Measurements from ENCODE around the gene VDAC1. TPM values are rescaled to one million over a fixed set of nuclear protein-coding genes. Genes with fewer than 3 reads are reported as not detected.
"Not testable (repeated sequence)": the region's sequence is repeated elsewhere in the genome, so short reads cannot be mapped to it uniquely, and the experiment has no call there.

Gene VDAC1
- total and polyA plus RNA-seq, 12 donors = 229 to 609 (median 529) TPM

- peaks cover 0 to 54% (median 0%) of the 10 kb centered on the region in 9 donors for H3K36me3 ChIP-seq
- WGBS, 2 donors = 81 to 82% methylated on average over 11 of the region's 11 CpGs
These were observed 45.1 kb downstream of the VDAC1 start for GRCh38 chr5:133959643-133960042.

DNA sequence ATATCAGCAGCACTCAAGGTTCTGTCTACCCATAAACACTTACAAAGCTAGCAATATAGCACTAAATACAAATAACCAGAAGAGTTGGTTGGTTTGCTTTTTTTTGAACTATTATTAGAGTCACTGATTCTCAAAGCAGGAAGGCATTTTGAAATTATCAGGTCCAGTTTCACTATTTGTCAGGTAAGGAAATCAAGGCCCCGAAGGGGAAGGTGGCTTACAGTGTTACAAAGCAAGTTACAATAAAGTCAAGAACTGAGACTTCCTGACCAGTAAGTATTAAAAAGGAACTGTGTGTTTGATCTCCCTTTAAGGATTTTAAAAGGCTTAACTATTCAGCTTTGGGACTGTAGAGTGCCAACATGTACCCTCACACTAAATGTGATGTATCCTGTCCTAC is 47.2 kb downstream of the VDAC1 start:
- DNase-seq = no peak
- 77 to 85% methylated on average over 1 of the region's 1 CpG for WGBS, 2 donors
- intact Hi-C loops (cut with DNase I) = no loop called here
- H3K27me3 ChIP-seq = no peaks in the 10 kb centered on the region
- no peak overlapping the region for H3K4me3 ChIP-seq
- TF ChIP-seq CTCF (IDR thresholded peaks at IDR 0.05) = no peak
- no peak for ATAC-seq
- H3K36me3 ChIP-seq = peaks cover 0 to 59% (median 0%) of the 10 kb centered on the region in 9 donors
- H3K27ac ChIP-seq = peak overlapping the region in 1 of 10 donors; percentile 64
- H3K9me3 ChIP-seq = no peaks in the 10 kb centered on the region
- H3K4me1 ChIP-seq = peaks cover 6 to 36% (median 30%) of the 10 kb centered on the region in 9 donors

More at GRCh38 chr5:133959643-133960042, 45.1 kb downstream of the VDAC1 start:
- Histone ChIP-seq H3K9me3 (peaks cover 0 to 9% (median 0%) of the 10 kb centered on the region in 11 donors), H3K27me3 (no peaks in the 10 kb centered on the region), H3K4me1 (peaks cover 0 to 33% (median 21%) of the 10 kb centered on the region in 9 donors), H3K4me3 (no peak overlapping the region), H3K27ac (no peak overlapping the region)
- ATAC-seq = no peak
- TF ChIP-seq CTCF (IDR thresholded peaks at IDR 0.05) = no peak
- DNase-seq = no peak
- intact Hi-C loops (cut with DNase I) = no loop called here

DNA sequence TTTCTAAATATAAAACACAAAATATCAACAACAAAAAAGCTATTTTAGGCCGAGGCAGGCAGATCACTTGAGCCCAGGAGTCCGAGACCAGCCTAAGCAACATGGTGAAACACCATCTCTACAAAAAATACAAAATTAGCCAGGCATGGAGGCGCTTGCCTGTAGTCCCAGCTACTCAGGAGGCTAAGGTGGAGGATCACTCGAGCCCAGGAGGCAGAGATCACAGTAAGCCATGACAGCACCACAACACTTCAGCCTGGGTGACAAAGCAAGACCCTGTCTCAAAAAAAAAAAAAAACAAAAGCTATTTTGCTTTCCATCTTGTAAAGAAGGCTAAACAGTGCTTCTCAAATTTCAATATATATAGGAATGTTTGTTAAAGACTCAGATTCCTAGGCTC is 47.7 kb downstream of the VDAC1 start:
- DNase-seq (no peak), ATAC-seq (no peak)
- H3K27ac ChIP-seq = peak overlapping the region in 5 of 10 donors; percentile 10 to 64 (median 32)
- 66 to 80% methylated on average over 4 of the region's 4 CpGs for WGBS, 2 donors
- H3K4me3 ChIP-seq = no peak overlapping the region
- peaks cover 0 to 59% (median 0%) of the 10 kb centered on the region in 9 donors for H3K36me3 ChIP-seq
- H3K27me3 ChIP-seq = no peaks in the 10 kb centered on the region
- H3K9me3 ChIP-seq = no peaks in the 10 kb centered on the region
- intact Hi-C loops (cut with DNase I) = no loop called here
- no peak for TF ChIP-seq CTCF (IDR thresholded peaks at IDR 0.05)
- H3K4me1 ChIP-seq = peaks cover 6 to 36% (median 30%) of the 10 kb centered on the region in 9 donors

GRCh38 chr5:133956196-133956595 is 48.6 kb downstream of the VDAC1 start:
- intact Hi-C loops (cut with DNase I) = not testable (repeated sequence)
- 97% methylated on average over 1 of the region's 1 CpG for WGBS, 2 donors
- peaks cover 9 to 43% (median 38%) of the 10 kb centered on the region in 9 donors for H3K4me1 ChIP-seq

DNA sequence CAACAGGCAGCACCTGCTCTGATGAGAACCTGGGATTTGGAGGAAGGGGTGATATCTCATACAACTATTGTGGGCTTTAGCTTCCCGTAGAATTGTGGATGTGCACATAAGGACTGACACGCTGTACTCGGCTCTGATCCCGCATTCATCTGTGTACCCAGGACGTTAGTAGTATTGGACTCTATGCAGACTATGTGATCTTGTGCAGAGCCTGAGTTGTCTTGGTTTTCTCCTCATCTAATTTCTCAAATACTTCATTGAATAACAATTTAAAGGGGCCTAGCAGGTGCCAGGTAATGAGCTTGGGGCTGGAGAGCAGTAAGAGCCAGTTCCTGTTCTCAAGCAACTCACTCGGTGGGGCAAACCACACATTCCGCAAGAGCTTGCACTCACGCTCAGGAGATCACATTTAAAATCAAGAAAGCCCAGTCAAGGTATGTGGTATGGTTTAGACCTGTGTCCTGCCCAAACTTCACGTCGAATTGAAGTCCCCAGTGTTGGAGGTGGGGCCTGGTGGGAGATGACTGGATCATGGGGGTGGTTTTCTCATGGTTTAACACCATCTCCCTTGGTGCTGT is 51.1 kb downstream of the VDAC1 start:
- peaks cover 0 to 48% (median 0%) of the 10 kb centered on the region in 9 donors for H3K36me3 ChIP-seq
- intact Hi-C loops (cut with DNase I) = no loop called here
- H3K27ac ChIP-seq = peak overlapping the region; percentile 55 to 87 (median 83)
- no peak for DNase-seq
- H3K4me3 ChIP-seq = peak overlapping the region in 4 of 10 donors; percentile 1 to 28 (median 8)
- H3K27me3 ChIP-seq = no peaks in the 10 kb centered on the region
- TF ChIP-seq CTCF (IDR thresholded peaks at IDR 0.05) = no peak
- 84% methylated on average over 10 of the region's 10 CpGs for WGBS, 2 donors
- peaks cover 9 to 51% (median 44%) of the 10 kb centered on the region in 9 donors for H3K4me1 ChIP-seq
- no peaks in the 10 kb centered on the region for H3K9me3 ChIP-seq
- ATAC-seq = peak in 6 of 8 donors; percentile 5 to 46 (median 18)

More at GRCh38 chr5:133956196-133956595, 48.6 kb downstream of the VDAC1 start:
- Histone ChIP-seq H3K27ac (peak overlapping the region in 1 of 10 donors; percentile 10), H3K36me3 (peaks cover 0 to 59% (median 0%) of the 10 kb centered on the region in 9 donors)
- H3K4me3 ChIP-seq, ATAC-seq, H3K27me3 ChIP-seq, H3K9me3 ChIP-seq, DNase-seq: not testable (repeated sequence)
